Ovary (tissue), 3 donors: ENCODE results near the gene MSL1.

ENCODE experiments used
- EP300 ChIP-seq: sonication (generic); formaldehyde crosslinking; IDR thresholded peaks from one replicate; pipeline ENCODE4 v1.6.1; 2017; ENCODE audit warnings: antibody characterized with exemption
- TF ChIP-seq, protein P1 (sequence below), 3 donors: fragments of 450-650 bp in 2 of 3; fragments of 200-600 bp in 1 of 3; IDR thresholded peaks; one replicate each; pipeline versions ENCODE4 v1.5.1 to v1.8.0; 2016 to 2022; ENCODE audit warnings: antibody characterized with exemption in 3 of 3, mild to moderate bottlenecking in 1 of 3
- donor health status: DM: no; HTN: no; CAD: no.

GRCh38 chr17:40145476-40145875, 23.7 kb downstream of the MSL1 start:
- no peak for TF ChIP-seq EP300
- TF ChIP-seq, protein P1, sequence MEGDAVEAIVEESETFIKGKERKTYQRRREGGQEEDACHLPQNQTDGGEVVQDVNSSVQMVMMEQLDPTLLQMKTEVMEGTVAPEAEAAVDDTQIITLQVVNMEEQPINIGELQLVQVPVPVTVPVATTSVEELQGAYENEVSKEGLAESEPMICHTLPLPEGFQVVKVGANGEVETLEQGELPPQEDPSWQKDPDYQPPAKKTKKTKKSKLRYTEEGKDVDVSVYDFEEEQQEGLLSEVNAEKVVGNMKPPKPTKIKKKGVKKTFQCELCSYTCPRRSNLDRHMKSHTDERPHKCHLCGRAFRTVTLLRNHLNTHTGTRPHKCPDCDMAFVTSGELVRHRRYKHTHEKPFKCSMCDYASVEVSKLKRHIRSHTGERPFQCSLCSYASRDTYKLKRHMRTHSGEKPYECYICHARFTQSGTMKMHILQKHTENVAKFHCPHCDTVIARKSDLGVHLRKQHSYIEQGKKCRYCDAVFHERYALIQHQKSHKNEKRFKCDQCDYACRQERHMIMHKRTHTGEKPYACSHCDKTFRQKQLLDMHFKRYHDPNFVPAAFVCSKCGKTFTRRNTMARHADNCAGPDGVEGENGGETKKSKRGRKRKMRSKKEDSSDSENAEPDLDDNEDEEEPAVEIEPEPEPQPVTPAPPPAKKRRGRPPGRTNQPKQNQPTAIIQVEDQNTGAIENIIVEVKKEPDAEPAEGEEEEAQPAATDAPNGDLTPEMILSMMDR (IDR thresholded peaks at IDR 0.05), result no peak
